GM18505 (cell line): ENCODE results near the gene PRKG1.
A peak's percentile ranks its signal among the peaks of the same experiment; 100 is the strongest.

Experiments
- ATAC-seq: cut with Tn5 transposase; IDR thresholded peaks from one replicate; pipeline ENCODE4 v1.9.1; 2021; ENCODE audit not compliant: unreplicated experiment
- POLR2A ChIP-seq: IDR thresholded peaks from 4 replicates; pipeline ENCODE4 v1.6.1; 2011; ENCODE audit warnings: borderline replicate concordance; ENCODE audit not compliant: insufficient read depth, insufficient read length; ENCODE audit errors: extremely low read depth

The PRKG1 gene

DNA sequence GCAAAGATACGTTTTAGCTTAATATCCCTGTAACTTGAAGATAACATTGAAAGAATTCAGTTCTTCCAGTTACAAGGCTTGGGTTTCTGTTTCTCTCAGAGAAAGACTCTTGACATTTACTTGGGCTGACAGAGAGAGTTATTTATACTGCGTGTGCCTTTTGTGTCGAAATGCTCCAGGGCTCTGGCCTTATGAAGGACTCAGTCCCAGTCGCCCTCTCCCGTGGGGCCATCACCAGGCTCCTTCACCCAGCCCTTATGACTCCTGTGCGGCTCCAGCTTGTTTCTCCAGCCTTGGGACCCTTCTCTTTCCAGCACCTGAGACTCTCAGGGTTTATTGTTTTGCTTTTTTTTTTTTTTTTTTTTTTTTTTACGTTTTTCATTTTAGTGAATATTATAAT is 997.5 kb downstream of the PRKG1 start:
- ATAC-seq: no peak
- TF ChIP-seq POLR2A: no peak

DNA sequence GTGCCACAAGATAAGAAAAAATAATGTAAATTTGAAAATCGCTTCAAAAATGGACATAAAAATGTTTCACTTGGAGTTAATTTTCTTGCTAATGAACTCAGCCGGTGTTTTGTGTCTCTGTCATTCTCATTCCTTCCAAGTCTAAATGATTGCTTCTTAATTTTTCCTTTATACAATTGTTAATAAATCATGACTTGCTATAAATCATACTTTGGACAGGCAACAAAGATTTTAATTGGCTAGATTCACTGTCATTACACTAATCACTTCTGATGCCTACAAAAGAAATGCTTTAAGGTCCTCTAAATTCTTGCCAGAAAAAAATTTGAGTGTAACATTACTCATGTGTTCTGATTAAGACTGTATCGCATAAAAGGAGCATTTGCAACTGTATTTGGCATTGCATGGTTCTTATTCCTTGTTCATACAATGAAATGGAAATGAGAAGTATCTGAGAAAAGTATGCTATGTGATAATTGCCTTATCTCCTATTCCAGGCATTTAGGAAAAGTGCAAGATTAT is 1000.3 kb downstream of the PRKG1 start:
- ATAC-seq: no peak
- no peak for TF ChIP-seq POLR2A

GRCh38 chr10:52077814-52078213 is 1003.5 kb downstream of the PRKG1 start:
- no peak for TF ChIP-seq POLR2A
- ATAC-seq: no peak

DNA sequence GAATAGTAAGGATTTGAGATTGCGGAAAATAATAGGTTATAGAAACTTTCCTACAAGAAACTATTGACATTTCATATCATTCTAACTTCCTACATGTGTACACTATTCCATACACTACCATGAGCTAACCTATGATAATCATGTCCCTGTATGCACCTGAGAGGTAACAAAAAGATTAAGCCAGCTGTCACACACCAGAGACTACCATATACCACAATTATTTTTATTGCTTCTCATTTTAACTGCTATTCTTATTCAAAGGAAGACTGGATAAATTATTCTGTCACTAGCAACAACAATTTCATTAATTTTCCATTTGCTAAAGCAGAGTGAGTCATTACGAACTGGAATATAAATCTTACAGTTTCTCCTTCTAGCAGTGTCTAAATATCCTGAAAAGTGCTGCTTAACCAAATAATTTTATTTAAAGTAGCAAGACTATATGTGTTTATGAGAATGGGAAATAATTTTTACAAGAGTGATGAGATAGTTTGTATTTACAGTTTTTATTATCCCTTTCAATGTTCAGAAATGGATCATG is 1004.2 kb downstream of the PRKG1 start:
- ATAC-seq: no peak
- no peak for TF ChIP-seq POLR2A

- no peak for TF ChIP-seq POLR2A
Measured at GRCh38 chr10:52082307-52082706, 1008.0 kb downstream of the PRKG1 start.

GRCh38 chr10:52083422-52083821 is 1009.1 kb downstream of the PRKG1 start:
- TF ChIP-seq POLR2A: no peak
- no peak for ATAC-seq

More at GRCh38 chr10:52082307-52082706, 1008.0 kb downstream of the PRKG1 start:
- ATAC-seq: peak; percentile 66

- no peak for TF ChIP-seq POLR2A
Measured at GRCh38 chr10:52092390-52092789, 1018.1 kb downstream of the PRKG1 start.

DNA sequence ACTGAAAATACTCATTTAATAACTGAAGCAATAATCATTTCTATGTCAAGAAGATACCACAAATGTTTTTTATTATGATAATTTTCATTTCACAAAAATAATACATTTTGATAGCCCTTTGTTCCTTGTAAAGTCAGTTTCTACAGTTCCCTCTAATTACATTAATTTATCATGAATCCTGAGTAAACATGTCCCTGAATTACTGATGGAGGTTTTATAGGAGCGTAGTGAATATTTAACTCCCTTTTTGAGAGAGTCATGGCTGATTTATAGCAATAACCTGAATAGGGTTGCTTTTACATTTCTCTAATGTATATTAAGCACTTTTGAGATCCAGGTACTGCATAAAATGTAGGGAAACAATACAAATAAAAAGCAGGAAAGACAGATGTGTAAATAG is 1023.8 kb downstream of the PRKG1 start:
- no peak for ATAC-seq
- TF ChIP-seq POLR2A: no peak

More at GRCh38 chr10:52092390-52092789, 1018.1 kb downstream of the PRKG1 start:
- ATAC-seq: no peak

- no peak for ATAC-seq
- TF ChIP-seq POLR2A: no peak
Measured at GRCh38 chr10:52099026-52099600, 1024.8 kb downstream of the PRKG1 start.

DNA sequence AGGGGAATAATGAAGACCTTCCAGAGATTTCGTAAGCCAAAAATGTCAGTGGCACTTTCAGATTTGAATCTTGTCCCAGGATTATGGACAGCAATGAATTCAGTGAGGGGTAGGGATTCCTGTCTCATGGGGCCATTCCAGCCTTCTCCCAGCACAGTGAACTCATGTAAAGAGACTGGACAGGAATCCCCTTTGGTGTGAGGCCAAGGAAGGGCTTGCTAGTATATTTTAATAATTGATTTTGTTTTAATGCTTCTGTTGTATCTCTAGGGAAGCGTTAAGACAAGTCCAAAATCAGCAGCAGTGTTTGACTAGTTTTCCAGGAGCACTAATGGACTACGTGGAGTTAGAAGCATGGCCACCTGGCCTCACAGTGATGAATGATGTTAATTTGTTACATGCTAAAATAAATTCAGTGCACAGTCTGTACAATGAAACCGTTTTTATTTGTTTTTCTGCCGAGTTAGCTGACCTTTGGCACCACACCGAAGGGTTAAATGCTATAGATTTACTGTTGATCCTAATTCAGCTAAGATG is 1025.8 kb downstream of the PRKG1 start:
- no peak for TF ChIP-seq POLR2A
- ATAC-seq: no peak

GRCh38 chr10:52105301-52105700 is 1031.0 kb downstream of the PRKG1 start:
- no peak for ATAC-seq
- no peak for TF ChIP-seq POLR2A

DNA sequence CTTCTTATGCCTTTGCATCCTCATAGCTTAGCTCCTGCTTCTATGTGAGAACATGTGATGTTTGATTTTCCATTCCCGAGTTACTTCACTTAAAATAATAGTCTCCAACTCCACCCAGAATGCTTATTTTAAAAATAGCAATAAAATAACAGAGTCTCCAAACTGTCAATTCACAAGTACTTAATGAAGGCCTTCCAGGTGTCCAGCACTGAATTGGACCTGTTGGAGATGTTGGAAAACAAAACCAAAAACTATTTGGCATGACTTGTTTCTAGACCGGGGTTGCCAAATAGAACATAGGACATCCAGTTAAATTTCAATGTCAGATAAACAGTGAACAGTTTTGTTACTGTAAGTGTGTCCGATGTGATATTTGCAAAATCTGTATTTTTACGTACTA is 1031.7 kb downstream of the PRKG1 start:
- no peak for TF ChIP-seq POLR2A
- ATAC-seq: no peak

- no peak for TF ChIP-seq POLR2A
- no peak for ATAC-seq
Measured at GRCh38 chr10:52106899-52107298, 1032.6 kb downstream of the PRKG1 start.

DNA sequence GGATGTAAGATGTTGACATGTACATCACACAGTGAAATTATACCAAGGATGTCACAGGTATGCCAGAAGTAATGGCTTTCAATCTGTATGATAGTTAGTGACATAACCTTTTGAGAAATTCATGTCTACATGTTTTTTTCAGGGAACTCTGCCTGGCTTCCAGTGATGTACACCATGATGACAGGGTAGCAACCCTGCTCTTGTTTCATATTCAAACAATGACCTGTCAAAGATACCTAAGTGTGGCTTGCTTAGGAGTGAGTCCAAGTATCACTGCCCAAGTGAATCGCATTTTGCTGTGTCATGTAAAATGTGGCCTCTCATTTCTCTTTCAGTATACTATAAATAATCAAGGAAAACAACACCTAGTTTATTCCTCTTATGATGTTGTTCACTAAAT is 1033.9 kb downstream of the PRKG1 start:
- no peak for ATAC-seq

More for the DNA sequence above, 1033.9 kb downstream of the PRKG1 start:
- no peak for TF ChIP-seq POLR2A
